Caco-2 (cell line): ENCODE data around the gene DHRS11. TPM values are rescaled to one million over a fixed set of nuclear protein-coding genes. Genes with fewer than 3 reads are reported as not detected.
A peak's percentile ranks its signal among the peaks of the same experiment; 100 is the strongest.

Source experiments
- BruUV-seq: library from RNA; stranded (reverse); fragments of 400-500 nt; replicated peaks from 2 replicates; lab custom pipeline; 2021; lab: Mats Ljungman, UMichigan
- CTCF ChIA-PET: fragments of 300-600 bp; sonication (Branson Sonifier 250); formaldehyde crosslinking; loops from one replicate; lab custom pipeline; 2022; ENCODE audit warnings: antibody characterized with exemption; lab: Charles Lee
- POLR2A ChIA-PET: fragments of 300-600 bp; sonication (Branson Sonifier 250); formaldehyde crosslinking; loops from one replicate; lab custom pipeline; 2022; ENCODE audit warnings: antibody characterized with exemption; lab: Charles Lee
- DNase-seq, 2 experiments: peaks; one replicate each; pipeline versions ENCODE4 v3.0.0 to v3.0.0-alpha.2; 2020 to 2022
- H3K27me3 ChIP-seq: replicated peaks from 2 replicates; pipeline ENCODE4 v1.6.0; 2011; ENCODE audit warnings: low read length; ENCODE audit not compliant: control insufficient read depth, insufficient read depth
- H3K36me3 ChIP-seq: 2 replicates; pipeline ENCODE4 v1.5.1; 2011; ENCODE audit warnings: low read length; ENCODE audit not compliant: control insufficient read depth, insufficient read depth
- H3K4me1 ChIP-seq: fragments of 250-450 bp; sonication (Bioruptor Pico); 2 replicates; pipeline ENCODE4 v1.5.1; 2020; ENCODE audit warnings: mild to moderate bottlenecking
- H3K4me3 ChIP-seq: 2 replicates; pipeline ENCODE4 v1.5.1; 2011; ENCODE audit warnings: low read depth, mild to moderate bottlenecking, control low read depth, low read length
- H3K9me3 ChIP-seq: fragments of 250-450 bp; sonication (Bioruptor Pico); 2 replicates; pipeline ENCODE4 v1.5.1; 2020; ENCODE audit warnings: mild to moderate bottlenecking, moderate library complexity
- H3K27ac Mint-ChIP-seq: one replicate; pipeline ENCODE4 v1.8.0; 2022; ENCODE audit warnings: mixed read lengths; ENCODE audit not compliant: unreplicated experiment
- H3K27me3 Mint-ChIP-seq: one replicate; pipeline ENCODE4 v1.8.0; 2022; ENCODE audit warnings: mixed read lengths; ENCODE audit not compliant: insufficient read depth, unreplicated experiment
- H3K36me3 Mint-ChIP-seq: one replicate; pipeline ENCODE4 v1.8.0; 2022; ENCODE audit warnings: mild to moderate bottlenecking, mixed read lengths; ENCODE audit not compliant: insufficient read depth, unreplicated experiment
- H3K4me1 Mint-ChIP-seq: one replicate; pipeline ENCODE4 v1.8.0; 2022; ENCODE audit warnings: low read depth, mixed read lengths; ENCODE audit not compliant: unreplicated experiment
- H3K4me3 Mint-ChIP-seq: one replicate; pipeline ENCODE4 v1.8.0; 2022; ENCODE audit warnings: mild to moderate bottlenecking, moderate library complexity, mixed read lengths; ENCODE audit not compliant: unreplicated experiment
- H3K9me3 Mint-ChIP-seq: one replicate; pipeline ENCODE4 v1.8.0; 2022; ENCODE audit warnings: mixed read lengths; ENCODE audit not compliant: unreplicated experiment
- CTCF ChIP-seq, 2 experiments: fragments of 200-600 bp in 1 of 2; IDR thresholded peaks; 1 replicate in 1 of 2; 2 replicates in 1 of 2; pipeline versions ENCODE4 v1.5.1 to v1.8.0; 2011 to 2022; ENCODE audit warnings: antibody characterized with exemption in 1 of 2, control low read depth in 1 of 2, inconsistent platforms in 1 of 2, low read depth in 1 of 2, low read length in 1 of 2, mild to moderate bottlenecking in 1 of 2, moderate library complexity in 1 of 2; ENCODE audit not compliant: insufficient read depth in 1 of 2, severe bottlenecking in 1 of 2, unreplicated experiment in 1 of 2
- intact Hi-C: fragments of 100-400 bp; cut with micrococcal nuclease; formaldehyde crosslinking; loops from one replicate; pipeline ENCODE4 v1.10.0; 2022; ENCODE audit not compliant: unreplicated experiment
- total RNA-seq: library from RNA; stranded (reverse); gene quantifications from 2 replicates; pipeline ENCODE4 v1.2.3, GENCODE V29; 2022

DHRS11 gene
- total RNA-seq, 1 experiment from 2014 or later = 44.7 TPM

- BruUV-seq = no TSS peak
- Mint-ChIP-seq H3K36me3 (peaks cover 58% of the 10 kb centered on the region), H3K9me3 (no peaks in the 10 kb centered on the region), H3K27ac (peak overlapping the region; percentile 97), H3K4me3 (peak overlapping the region; percentile 92), H3K4me1 (peaks cover 7% of the 10 kb centered on the region), H3K27me3 (no peaks in the 10 kb centered on the region)
- peak; percentile 65 to 68 for DNase-seq
- Histone ChIP-seq H3K4me1 (peaks cover 19% of the 10 kb centered on the region), H3K4me3 (peak overlapping the region; percentile 84), H3K27me3 (no peaks in the 10 kb centered on the region), H3K9me3 (no peaks in the 10 kb centered on the region), H3K36me3 (no peaks in the 10 kb centered on the region)
- ChIA-PET CTCF (interaction anchor here (0.6 to 1.5 kb wide), 2 partner anchors 9 to 1215 kb away, joined by 3 to 10 read pairs; partner anchors contain the start of genes MYO19 and PIGW), POLR2A (interaction anchor here (0.6 to 2.4 kb wide), 5 partner anchors 9 to 57 kb away, joined by 3 to 19 read pairs (median 3); partner anchors contain the start of genes DHRS11, MRM1, MYO19 and PIGW)
- intact Hi-C loops = loop anchor here (1.0 kb wide), 1 partner anchor 9 kb away; no protein-coding TSS in a partner anchor
- TF ChIP-seq CTCF (IDR thresholded peaks at IDR 0.05; ENCODE audit: insufficient read depth in 1 of 2, low read depth in 1 of 2, low read length in 1 of 2, severe bottlenecking in 1 of 2, unreplicated experiment in 1 of 2) = peak in 1 of 2 experiments; percentile 11
Measured at GRCh38 chr17:36544044-36544306, 47.7 kb upstream of the DHRS11 start.

GRCh38 chr17:36544307-36545076 lies 47.2 kb upstream of the DHRS11 start, which contains the start of gene GGNBP2:
Gene GGNBP2, plus strand, starts transcription at chr17:36544919. Its CDS starts 806 bp downstream, at chr17:36545725.
- Histone ChIP-seq H3K4me3 (peak within 1 kb of the TSS; percentile 84), H3K36me3 (no peaks in the 10 kb centered on the region), H3K4me1 (peaks cover 19% of the 10 kb centered on the region), H3K9me3 (no peaks in the 10 kb centered on the region), H3K27me3 (no peaks in the 10 kb centered on the region)
- Mint-ChIP-seq H3K27ac (peak within 1 kb of the TSS; percentile 97), H3K36me3 (peaks cover 59% of the 10 kb centered on the region), H3K4me1 (peaks cover 7% of the 10 kb centered on the region), H3K4me3 (peak within 1 kb of the TSS; percentile 92), H3K9me3 (no peaks in the 10 kb centered on the region), H3K27me3 (no peaks in the 10 kb centered on the region)
- no peak for TF ChIP-seq CTCF (IDR thresholded peaks at IDR 0.05; ENCODE audit: insufficient read depth in 1 of 2, low read depth in 1 of 2, low read length in 1 of 2, severe bottlenecking in 1 of 2, unreplicated experiment in 1 of 2)
- intact Hi-C loops = loop anchor here (1.0 to 5.0 kb wide), 2 partner anchors 9 to 48 kb away; partner anchors contain the start of gene DHRS11
- BruUV-seq = TSS peak; percentile 79
- ChIA-PET POLR2A (interaction anchor here (0.5 to 2.4 kb wide), 6 partner anchors 9 to 681 kb away, joined by 3 to 19 read pairs (median 4); partner anchors contain the start of genes DHRS11, MRM1, MYO19 and PIGW), CTCF (interaction anchor here (0.7 to 1.5 kb wide), 3 partner anchors 10 to 1166 kb away, joined by 4 to 16 read pairs (median 10); partner anchors contain the start of genes MYO19 and PIGW)
- DNase-seq = peak; percentile 95

GRCh38 chr17:36545077-36545464 lies 46.6 kb upstream of the DHRS11 start:
- Mint-ChIP-seq H3K4me3 (peak overlapping the region; percentile 92), H3K27me3 (no peaks in the 10 kb centered on the region), H3K4me1 (peaks cover 7% of the 10 kb centered on the region), H3K9me3 (no peaks in the 10 kb centered on the region), H3K36me3 (peaks cover 59% of the 10 kb centered on the region), H3K27ac (peak overlapping the region; percentile 97)
- TF ChIP-seq CTCF (IDR thresholded peaks at IDR 0.05; ENCODE audit: insufficient read depth in 1 of 2, low read depth in 1 of 2, low read length in 1 of 2, severe bottlenecking in 1 of 2, unreplicated experiment in 1 of 2) = no peak
- Histone ChIP-seq H3K4me1 (peaks cover 19% of the 10 kb centered on the region), H3K4me3 (peak overlapping the region; percentile 84), H3K36me3 (no peaks in the 10 kb centered on the region), H3K27me3 (no peaks in the 10 kb centered on the region), H3K9me3 (no peaks in the 10 kb centered on the region)
- intact Hi-C loops = loop anchor here (5.0 kb wide), 1 partner anchor 47 kb away; the partner anchor contains the start of gene DHRS11
- BruUV-seq = no TSS peak
- ChIA-PET POLR2A (interaction anchor here (0.5 to 2.4 kb wide), 5 partner anchors 10 to 681 kb away, joined by 3 to 19 read pairs (median 17); partner anchors contain the start of genes DHRS11, MRM1, MYO19 and PIGW), CTCF (interaction anchor here (0.7 to 1.5 kb wide), 2 partner anchors 10 to 1165 kb away, joined by 4 to 16 read pairs; partner anchors contain the start of genes MYO19 and PIGW)
- no peak for DNase-seq
